Stomach (tissue), 4 donors: ENCODE results near the gene GLRX2.

Experiments used
- CTCF ChIP-seq, 7 experiments: fragments of 450-650 bp in 4 of 7; fragments of 200-600 bp in 3 of 7; sonication (generic) in 3 of 7; IDR thresholded peaks; one replicate each; pipeline ENCODE4 v1.5.1; 2016 to 2019; ENCODE audit warnings: antibody characterized with exemption in 7 of 7, control low read depth in 2 of 7, mild to moderate bottlenecking in 1 of 7
- EP300 ChIP-seq: sonication (generic); formaldehyde crosslinking; IDR thresholded peaks from one replicate; pipeline ENCODE4 v1.6.1; 2017; ENCODE audit warnings: antibody characterized with exemption
- POLR2A ChIP-seq, 4 donors: fragments of 450-650 bp; IDR thresholded peaks; one replicate each; pipeline ENCODE4 v1.6.1; 2016; ENCODE audit warnings: antibody characterized with exemption in 4 of 4, control low read depth in 2 of 4, mild to moderate bottlenecking in 1 of 4, moderate library complexity in 1 of 4
- POLR2AphosphoS5 ChIP-seq, 3 donors: sonication (generic); formaldehyde crosslinking; IDR thresholded peaks; one replicate each; pipeline ENCODE4 v1.6.1; 2016; ENCODE audit warnings: antibody characterized with exemption in 3 of 3

GRCh38 chr1:193123751-193124150 lies 18.5 kb upstream of the GLRX2 start:
- TF ChIP-seq CTCF (IDR thresholded peaks at IDR 0.05) (no peak), POLR2A (IDR thresholded peaks at IDR 0.05) (no peak), POLR2AphosphoS5 (IDR thresholded peaks at IDR 0.05) (no peak), EP300 (no peak)
